Activated naive CD4-positive, alpha-beta T cell treated with anti-CD3 and anti-CD28 coated beads, Interleukin-2, amount 10 ng/mL, durations not matched to agents 7 days and 5 days (primary cell): ENCODE measurements around the gene IGSF8.

ENCODE experiments used
- CTCF ChIA-PET: fragments of 350-600 bp; sonication (Branson Sonifier 250); formaldehyde crosslinking; loops from one replicate; lab custom pipeline; 2021; ENCODE audit warnings: antibody characterized with exemption; lab: Charles Lee
- DNase-seq: peaks from one replicate; pipeline ENCODE4 v3.0.0-alpha.2; 2020
- H3K27ac Mint-ChIP-seq: one replicate; pipeline ENCODE4 v1.8.0; 2021; ENCODE audit warnings: mild to moderate bottlenecking, moderate library complexity, mixed read lengths
- H3K27me3 Mint-ChIP-seq: one replicate; pipeline ENCODE4 v1.8.0; 2021; ENCODE audit warnings: mild to moderate bottlenecking, mixed read lengths
- H3K36me3 Mint-ChIP-seq: one replicate; pipeline ENCODE4 v1.8.0; 2021; ENCODE audit warnings: mixed read lengths
- H3K4me1 Mint-ChIP-seq: one replicate; pipeline ENCODE4 v1.8.0; 2021; ENCODE audit warnings: mixed read lengths
- H3K4me3 Mint-ChIP-seq: one replicate; pipeline ENCODE4 v1.8.0; 2021; ENCODE audit warnings: mild to moderate bottlenecking, moderate library complexity, mixed read lengths
- H3K9me3 Mint-ChIP-seq: one replicate; pipeline ENCODE4 v1.8.0; 2021; ENCODE audit warnings: mixed read lengths

Gene IGSF8

GRCh38 chr1:160097911-160098851, at the start of gene IGSF8:
IGSF8 (minus strand) TSS chr1:160098619; CDS start chr1:160098472, 147 bp downstream.
- Mint-ChIP-seq H3K4me1 (peaks cover 56% of the 10 kb centered on the region), H3K27ac (peak within 1 kb of the TSS; percentile 93), H3K27me3 (peaks cover 4% of the 10 kb centered on the region), H3K4me3 (peak within 1 kb of the TSS; percentile 77), H3K9me3 (no peaks in the 10 kb centered on the region), H3K36me3 (peaks cover 17% of the 10 kb centered on the region)
- DNase-seq, result peak; percentile 96
- CTCF ChIA-PET, result interaction anchor here (0.9 to 4.8 kb wide), 8 partner anchors 8 to 278 kb away, joined by 3 to 60 read pairs (median 8); no protein-coding TSS in a partner anchor

- CTCF ChIA-PET, result interaction anchor here (0.8 to 0.9 kb wide), 3 partner anchors 11 to 53 kb away, joined by 3 read pairs; no protein-coding TSS in a partner anchor
- H3K9me3 Mint-ChIP-seq, result no peaks in the 10 kb centered on the region
- H3K4me1 Mint-ChIP-seq, result no peaks in the 10 kb centered on the region
- no peaks in the 10 kb centered on the region for H3K36me3 Mint-ChIP-seq
- no peak for DNase-seq
- peaks cover 34% of the 10 kb centered on the region for H3K27me3 Mint-ChIP-seq
- no peak overlapping the region for H3K27ac Mint-ChIP-seq
- H3K4me3 Mint-ChIP-seq, result no peak overlapping the region
Measured at GRCh38 chr1:160148121-160148520, 49.7 kb upstream of the IGSF8 start.

DNA sequence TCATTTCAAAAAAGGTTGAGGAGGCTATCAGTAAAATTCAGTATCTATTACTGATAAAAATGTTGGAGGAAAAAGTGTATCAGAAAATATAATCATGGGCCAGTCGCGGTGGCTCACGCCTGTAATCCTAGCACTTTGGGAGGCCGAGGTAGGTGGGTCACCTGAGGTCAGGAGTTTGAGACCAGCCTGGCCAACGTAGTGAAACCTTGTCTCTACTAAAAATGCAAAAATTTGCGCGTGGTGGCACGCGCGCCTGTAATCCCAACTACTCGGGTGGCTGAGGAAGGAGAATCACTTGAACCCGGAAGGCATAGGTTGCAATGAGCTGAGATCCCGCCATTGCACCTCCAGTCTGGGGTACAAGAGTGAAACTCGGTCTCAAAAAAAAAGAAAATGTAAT, 47.7 kb upstream of the IGSF8 start:
- no peaks in the 10 kb centered on the region for H3K36me3 Mint-ChIP-seq
- no peak overlapping the region for H3K27ac Mint-ChIP-seq
- no peaks in the 10 kb centered on the region for H3K9me3 Mint-ChIP-seq
- peaks cover 38% of the 10 kb centered on the region for H3K27me3 Mint-ChIP-seq
- DNase-seq, result no peak
- H3K4me3 Mint-ChIP-seq, result no peak overlapping the region
- CTCF ChIA-PET, result no interaction called here
- no peaks in the 10 kb centered on the region for H3K4me1 Mint-ChIP-seq

DNA sequence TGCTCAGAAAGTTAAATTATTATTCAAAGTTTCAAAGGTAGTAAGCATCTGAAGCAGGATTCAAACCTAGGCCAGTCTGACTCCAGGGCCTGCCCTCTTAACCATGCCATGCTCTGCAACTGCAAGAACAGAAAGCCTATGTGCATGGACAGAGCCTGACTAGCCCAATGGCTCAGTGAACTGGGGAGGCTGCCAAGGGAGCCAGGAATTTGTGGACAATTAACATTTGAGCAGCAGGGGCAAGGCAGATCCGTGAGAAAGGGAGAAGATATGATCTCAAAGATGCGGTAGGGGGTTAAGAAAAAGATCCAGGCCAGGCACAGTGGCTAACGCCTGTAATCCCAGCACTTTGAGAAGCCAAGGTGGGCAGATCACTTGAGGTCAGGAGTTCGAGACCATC, 46.5 kb upstream of the IGSF8 start:
- H3K4me1 Mint-ChIP-seq, result no peaks in the 10 kb centered on the region
- H3K27me3 Mint-ChIP-seq, result peaks cover 39% of the 10 kb centered on the region

GRCh38 chr1:160143695-160144094, 45.3 kb upstream of the IGSF8 start:
- H3K4me1 Mint-ChIP-seq, result no peaks in the 10 kb centered on the region
- H3K36me3 Mint-ChIP-seq, result no peaks in the 10 kb centered on the region
- H3K9me3 Mint-ChIP-seq, result no peaks in the 10 kb centered on the region
- peaks cover 41% of the 10 kb centered on the region for H3K27me3 Mint-ChIP-seq
- no peak overlapping the region for H3K27ac Mint-ChIP-seq
- H3K4me3 Mint-ChIP-seq, result no peak overlapping the region
- CTCF ChIA-PET, result no interaction called here
- DNase-seq, result no peak

More for the DNA sequence above, 46.5 kb upstream of the IGSF8 start:
- Mint-ChIP-seq H3K9me3 (no peaks in the 10 kb centered on the region), H3K4me3 (no peak overlapping the region), H3K36me3 (no peaks in the 10 kb centered on the region), H3K27ac (no peak overlapping the region)
- CTCF ChIA-PET, result no interaction called here
- no peak for DNase-seq

DNA sequence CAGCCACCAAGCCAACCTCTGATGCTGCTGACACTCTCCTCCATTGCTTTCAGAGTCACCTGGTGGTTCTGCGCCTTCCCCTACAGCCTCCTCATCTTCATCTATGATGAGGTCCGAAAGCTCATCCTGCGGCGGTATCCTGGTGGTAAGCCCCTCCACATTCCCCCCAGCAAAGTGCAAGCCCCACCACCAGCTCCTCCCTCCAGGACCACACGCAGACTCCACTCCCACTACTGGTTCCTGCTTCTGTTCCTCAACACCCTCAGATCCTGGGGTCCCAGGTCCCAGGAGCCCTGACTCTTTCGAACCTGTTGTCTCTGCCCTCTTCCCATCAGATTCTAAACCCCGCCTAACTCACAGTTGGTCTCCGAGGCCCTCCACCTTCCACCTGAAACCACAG, 41.4 kb upstream of the IGSF8 start:
- peaks cover 44% of the 10 kb centered on the region for H3K27me3 Mint-ChIP-seq
- CTCF ChIA-PET, result no interaction called here

GRCh38 chr1:160137216-160137862, 38.9 kb upstream of the IGSF8 start:
- H3K36me3 Mint-ChIP-seq, result no peaks in the 10 kb centered on the region
- peaks cover 48% of the 10 kb centered on the region for H3K27me3 Mint-ChIP-seq
- no peaks in the 10 kb centered on the region for H3K9me3 Mint-ChIP-seq
- DNase-seq, result no peak
- H3K4me1 Mint-ChIP-seq, result no peaks in the 10 kb centered on the region
- no peak overlapping the region for H3K4me3 Mint-ChIP-seq
- CTCF ChIA-PET, result interaction anchor here (0.9 kb wide), 1 partner anchor 11 kb away, joined by 3 read pairs; no protein-coding TSS in a partner anchor
- H3K27ac Mint-ChIP-seq, result no peak overlapping the region

More for the DNA sequence above, 41.4 kb upstream of the IGSF8 start:
- Mint-ChIP-seq H3K27ac (no peak overlapping the region), H3K4me3 (no peak overlapping the region), H3K36me3 (no peaks in the 10 kb centered on the region), H3K9me3 (no peaks in the 10 kb centered on the region), H3K4me1 (no peaks in the 10 kb centered on the region)
- DNase-seq, result no peak

DNA sequence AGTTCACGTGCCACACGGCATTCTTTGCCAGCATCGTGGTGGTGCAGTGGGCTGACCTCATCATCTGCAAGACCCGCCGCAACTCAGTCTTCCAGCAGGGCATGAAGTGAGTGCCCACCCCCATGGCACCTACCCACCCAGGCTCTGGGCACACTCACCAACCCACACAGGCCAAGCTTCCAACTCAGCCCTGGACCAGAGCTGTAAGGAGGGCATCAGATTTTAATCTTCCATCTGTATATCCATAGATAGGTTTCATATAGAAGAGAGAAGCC, 38.4 kb upstream of the IGSF8 start:
- peaks cover 48% of the 10 kb centered on the region for H3K27me3 Mint-ChIP-seq
- H3K27ac Mint-ChIP-seq, result no peak overlapping the region

GRCh38 chr1:160136121-160136925, 37.9 kb upstream of the IGSF8 start:
- no peak overlapping the region for H3K27ac Mint-ChIP-seq
- no peak overlapping the region for H3K4me3 Mint-ChIP-seq
- H3K4me1 Mint-ChIP-seq, result no peaks in the 10 kb centered on the region
- H3K27me3 Mint-ChIP-seq, result peaks cover 44% of the 10 kb centered on the region
- no peaks in the 10 kb centered on the region for H3K9me3 Mint-ChIP-seq
- H3K36me3 Mint-ChIP-seq, result no peaks in the 10 kb centered on the region
- CTCF ChIA-PET, result interaction anchor here (1.0 kb wide), 2 partner anchors 50 to 116 kb away, joined by 3 read pairs; no protein-coding TSS in a partner anchor
- DNase-seq, result no peak

More for the DNA sequence above, 38.4 kb upstream of the IGSF8 start:
- Mint-ChIP-seq H3K9me3 (no peaks in the 10 kb centered on the region), H3K36me3 (no peaks in the 10 kb centered on the region), H3K4me1 (no peaks in the 10 kb centered on the region), H3K4me3 (no peak overlapping the region)
- DNase-seq, result no peak
- CTCF ChIA-PET, result interaction anchor here (0.9 kb wide), 1 partner anchor 11 kb away, joined by 3 read pairs; no protein-coding TSS in a partner anchor

GRCh38 chr1:160134791-160135572, 36.6 kb upstream of the IGSF8 start:
- no peak for DNase-seq
- Mint-ChIP-seq H3K4me3 (no peak overlapping the region), H3K27me3 (peaks cover 45% of the 10 kb centered on the region), H3K27ac (no peak overlapping the region), H3K9me3 (no peaks in the 10 kb centered on the region), H3K36me3 (no peaks in the 10 kb centered on the region), H3K4me1 (no peaks in the 10 kb centered on the region)
- CTCF ChIA-PET, result interaction anchor here (1.0 kb wide), 2 partner anchors 49 to 117 kb away, joined by 3 read pairs; no protein-coding TSS in a partner anchor

- DNase-seq, result no peak
- Mint-ChIP-seq H3K27ac (no peak overlapping the region), H3K9me3 (no peaks in the 10 kb centered on the region), H3K27me3 (peaks cover 43% of the 10 kb centered on the region), H3K4me3 (no peak overlapping the region), H3K36me3 (no peaks in the 10 kb centered on the region), H3K4me1 (no peaks in the 10 kb centered on the region)
- CTCF ChIA-PET, result no interaction called here
Measured at GRCh38 chr1:160133990-160134770, 35.8 kb upstream of the IGSF8 start.

DNA sequence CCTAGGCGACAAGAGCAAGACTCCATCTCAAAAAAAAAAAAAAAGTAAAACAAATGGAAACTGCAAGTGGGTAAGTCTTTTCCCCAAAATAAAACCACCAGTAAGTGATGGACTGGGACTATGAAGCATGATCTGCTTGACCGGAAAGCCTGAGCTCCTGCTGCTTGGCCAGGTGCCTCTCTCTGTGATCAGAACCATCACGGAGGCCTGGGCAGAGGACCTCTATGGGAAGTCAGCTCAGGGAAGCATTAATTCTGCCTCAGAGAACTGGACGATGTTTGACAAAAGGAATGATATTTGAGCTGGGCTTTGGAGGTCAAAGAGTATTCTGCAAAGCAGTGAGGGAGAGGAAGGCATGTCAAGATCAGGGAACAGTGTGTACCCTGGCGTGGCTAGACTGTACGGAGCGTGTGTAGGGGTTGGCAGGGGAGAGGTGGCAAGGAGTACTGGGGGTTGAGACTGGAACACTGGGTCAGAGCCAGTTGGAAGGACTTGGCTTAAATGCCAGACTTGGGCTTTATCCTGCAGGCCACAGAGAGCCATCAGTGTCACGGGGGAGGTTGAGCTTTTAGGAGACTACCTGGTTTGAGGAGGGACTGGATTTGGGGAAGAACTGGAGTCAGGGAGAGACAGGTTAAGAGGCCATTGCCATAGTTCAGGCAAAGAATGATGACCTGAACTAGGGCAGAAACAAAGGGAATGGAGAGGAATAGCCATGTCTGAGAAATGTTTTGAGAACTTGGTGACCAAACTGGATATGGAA, 33.6 kb upstream of the IGSF8 start:
- Mint-ChIP-seq H3K36me3 (no peaks in the 10 kb centered on the region), H3K4me3 (no peak overlapping the region), H3K9me3 (no peaks in the 10 kb centered on the region), H3K4me1 (no peaks in the 10 kb centered on the region), H3K27ac (no peak overlapping the region), H3K27me3 (peaks cover 44% of the 10 kb centered on the region)
- CTCF ChIA-PET, result no interaction called here
- no peak for DNase-seq
